Retinal pigment epithelial cell (primary cell): ENCODE measurements around the gene GSKIP.
"Not testable (repeated sequence)": the region's sequence is repeated elsewhere in the genome, so short reads cannot be mapped to it uniquely, and the experiment has no call there.

Experiments
- DNase-seq: peaks from one replicate; pipeline ENCODE4 v3.0.0-alpha.2; 2010; ENCODE audit warnings: low read depth
- H3K4me3 ChIP-seq: 2 replicates; pipeline ENCODE4 v1.5.1; 2011; ENCODE audit warnings: mild to moderate bottlenecking, low read length, control low read depth, moderate library complexity
- TF ChIP-seq, protein P1 (sequence below): conservative IDR thresholded peaks from 2 replicates; pipeline ENCODE4 v1.5.1; 2011; ENCODE audit warnings: low read depth, low read length, control low read depth, inconsistent platforms

Gene GSKIP

DNA sequence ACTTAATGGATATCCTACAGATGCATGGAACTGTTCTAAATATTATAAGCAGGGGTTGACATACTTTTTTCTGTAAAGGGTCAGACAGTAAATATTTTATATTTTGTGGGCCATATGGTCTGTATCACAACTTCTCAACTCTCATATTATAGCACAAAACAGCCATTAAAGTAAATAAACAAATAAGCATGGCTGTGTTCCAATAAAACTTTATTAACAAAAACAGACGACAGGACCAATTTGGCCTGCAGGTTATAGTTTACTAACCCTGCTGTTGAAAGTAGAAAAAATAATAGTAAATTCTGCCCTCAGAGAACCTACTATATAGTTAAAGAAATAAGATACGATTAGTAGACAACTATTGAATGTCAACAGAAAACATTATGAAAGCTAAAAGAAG, 17.7 kb upstream of the GSKIP start:
- no peak overlapping the region for H3K4me3 ChIP-seq
- DNase-seq = no peak
- TF ChIP-seq, protein P1, sequence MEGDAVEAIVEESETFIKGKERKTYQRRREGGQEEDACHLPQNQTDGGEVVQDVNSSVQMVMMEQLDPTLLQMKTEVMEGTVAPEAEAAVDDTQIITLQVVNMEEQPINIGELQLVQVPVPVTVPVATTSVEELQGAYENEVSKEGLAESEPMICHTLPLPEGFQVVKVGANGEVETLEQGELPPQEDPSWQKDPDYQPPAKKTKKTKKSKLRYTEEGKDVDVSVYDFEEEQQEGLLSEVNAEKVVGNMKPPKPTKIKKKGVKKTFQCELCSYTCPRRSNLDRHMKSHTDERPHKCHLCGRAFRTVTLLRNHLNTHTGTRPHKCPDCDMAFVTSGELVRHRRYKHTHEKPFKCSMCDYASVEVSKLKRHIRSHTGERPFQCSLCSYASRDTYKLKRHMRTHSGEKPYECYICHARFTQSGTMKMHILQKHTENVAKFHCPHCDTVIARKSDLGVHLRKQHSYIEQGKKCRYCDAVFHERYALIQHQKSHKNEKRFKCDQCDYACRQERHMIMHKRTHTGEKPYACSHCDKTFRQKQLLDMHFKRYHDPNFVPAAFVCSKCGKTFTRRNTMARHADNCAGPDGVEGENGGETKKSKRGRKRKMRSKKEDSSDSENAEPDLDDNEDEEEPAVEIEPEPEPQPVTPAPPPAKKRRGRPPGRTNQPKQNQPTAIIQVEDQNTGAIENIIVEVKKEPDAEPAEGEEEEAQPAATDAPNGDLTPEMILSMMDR = no peak

DNA sequence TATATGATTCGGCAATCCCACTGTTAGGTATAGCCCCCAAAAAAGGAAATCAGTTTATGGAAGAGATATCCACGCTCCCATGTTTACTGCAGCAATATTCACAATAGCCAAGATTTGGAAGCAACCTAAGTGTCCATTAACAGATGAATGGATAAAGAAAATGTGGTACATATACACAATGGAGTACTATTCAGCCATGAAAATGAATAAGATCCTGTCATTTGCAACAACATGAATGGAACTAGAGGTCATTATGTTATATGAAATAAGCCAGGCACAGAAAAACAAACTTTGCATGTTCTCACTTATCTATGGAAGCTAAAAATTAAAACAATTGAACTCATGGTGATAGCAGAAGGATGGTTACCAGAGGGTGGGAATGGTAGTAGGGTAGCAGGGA, 15.4 kb upstream of the GSKIP start:
- H3K4me3 ChIP-seq, DNase-seq: not testable (repeated sequence)

DNA sequence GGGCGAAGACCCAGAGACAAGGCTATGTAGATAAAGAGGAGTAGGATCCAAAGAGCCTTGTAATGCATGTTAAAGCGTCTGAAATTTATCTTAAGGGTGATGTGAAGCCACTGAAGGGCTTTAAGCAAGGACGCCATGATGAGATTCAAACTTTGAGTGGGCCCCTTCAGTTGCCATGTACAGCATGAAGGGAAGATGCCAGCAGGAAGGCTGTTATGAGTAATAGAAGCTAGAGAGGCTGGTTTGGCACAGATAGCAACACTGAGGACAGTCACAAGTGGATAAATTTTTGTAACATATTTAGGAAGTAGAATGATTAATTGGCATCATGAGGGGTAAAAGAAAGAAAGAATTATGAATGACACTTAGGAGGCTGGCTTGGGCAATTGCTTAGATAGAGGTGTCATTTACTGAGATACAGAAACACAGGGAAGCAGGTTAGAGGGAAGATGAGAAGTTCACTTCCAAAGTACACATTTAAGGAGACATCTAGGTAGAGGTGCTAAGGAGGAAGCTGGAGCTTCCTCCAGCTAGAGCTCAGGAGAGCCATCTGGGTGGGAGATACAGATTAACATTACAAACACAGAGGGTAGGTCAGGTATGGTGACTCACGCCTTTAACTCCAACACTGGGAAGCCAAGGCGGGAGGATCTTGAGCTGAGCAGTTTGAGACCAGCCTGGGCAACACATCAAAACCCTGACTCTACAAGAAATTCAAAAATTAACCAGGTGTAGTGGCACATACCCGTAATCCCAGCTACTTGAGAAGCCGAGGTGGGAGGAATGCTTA, 13.8 kb upstream of the GSKIP start:
- H3K4me3 ChIP-seq = no peak overlapping the region
- TF ChIP-seq, protein P1 = no peak
- DNase-seq = no peak

DNA sequence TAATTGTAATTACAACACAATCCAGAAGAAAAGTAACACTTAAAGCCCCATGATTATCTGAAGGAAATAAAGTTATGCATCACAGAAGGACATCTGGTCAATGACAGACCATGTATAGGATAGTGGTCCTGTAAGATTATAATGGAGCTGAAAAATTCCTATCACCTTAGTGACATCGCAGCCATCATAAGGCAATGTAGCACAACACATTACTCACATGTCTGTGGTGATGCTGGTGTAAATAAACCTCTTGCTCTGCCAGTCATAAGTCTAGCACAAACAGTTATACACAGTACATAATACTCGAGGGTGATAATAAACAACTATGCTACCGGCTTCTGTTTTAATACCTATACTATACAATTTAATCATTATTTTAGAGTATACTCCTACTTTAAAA, 11.3 kb upstream of the GSKIP start:
- TF ChIP-seq, protein P1 = no peak
- no peak for DNase-seq

DNA sequence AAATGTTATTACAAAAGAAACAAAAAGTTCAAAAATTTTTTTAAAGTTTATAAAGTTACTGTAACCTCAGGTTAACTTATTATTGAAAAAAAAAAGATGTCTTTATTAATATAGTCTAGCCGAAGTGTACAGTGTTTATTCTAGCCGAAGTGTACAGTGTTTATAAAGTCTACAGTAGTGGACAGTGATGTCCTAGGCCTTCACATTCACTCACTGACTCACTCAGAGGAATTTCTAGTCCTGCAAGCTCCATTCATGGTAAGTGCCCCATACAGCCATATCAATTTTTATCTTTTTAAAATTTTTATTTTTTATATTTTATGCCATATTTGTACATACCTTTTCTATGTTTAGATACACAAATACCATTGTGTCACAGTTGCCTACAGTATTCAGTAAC, 10.6 kb upstream of the GSKIP start:
- H3K4me3 ChIP-seq = no peak overlapping the region
- DNase-seq = no peak
- TF ChIP-seq, protein P1 = no peak

More for the DNA sequence above, 11.3 kb upstream of the GSKIP start:
- H3K4me3 ChIP-seq = no peak overlapping the region

DNA sequence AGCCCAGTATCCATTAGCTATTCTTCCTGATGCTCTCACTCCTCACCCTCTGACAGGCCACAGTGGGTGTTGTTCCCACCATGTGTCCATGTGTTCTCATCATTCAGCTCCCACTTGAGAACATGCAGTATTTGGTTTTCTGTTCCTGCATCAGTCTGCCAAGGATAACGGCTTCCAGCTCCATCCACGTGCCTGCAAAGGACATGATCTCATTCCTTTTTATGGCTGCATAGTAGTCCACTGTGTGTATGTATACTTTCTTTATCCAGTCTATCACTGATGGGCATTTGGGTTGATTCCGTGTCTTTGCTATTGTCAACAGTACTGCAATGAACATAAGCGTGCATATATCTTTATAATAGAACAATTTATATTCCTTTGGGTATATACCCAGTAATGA, 9.1 kb upstream of the GSKIP start:
- no peak for DNase-seq
- TF ChIP-seq, protein P1 = no peak

DNA sequence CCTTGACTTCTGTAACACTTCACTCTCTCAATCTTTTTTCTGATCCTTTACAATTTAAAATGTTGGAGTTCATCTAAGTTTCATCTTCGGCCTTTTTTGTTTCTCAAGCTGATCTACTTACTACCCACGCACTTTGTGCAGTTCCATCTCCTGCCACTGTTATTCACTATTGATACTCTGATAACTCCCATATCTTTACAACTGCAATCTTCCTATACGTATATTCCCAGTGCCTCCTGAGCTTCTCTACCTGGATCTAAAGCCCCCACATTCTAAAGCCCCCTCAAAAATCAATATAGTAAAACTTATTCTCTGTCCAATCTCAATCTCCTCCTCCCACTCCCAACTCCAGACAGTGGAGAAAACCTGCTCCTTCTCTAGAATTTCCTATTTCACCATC, 6.1 kb upstream of the GSKIP start:
- DNase-seq = no peak

More for the DNA sequence above, 9.1 kb upstream of the GSKIP start:
- no peak overlapping the region for H3K4me3 ChIP-seq

More for the DNA sequence above, 6.1 kb upstream of the GSKIP start:
- H3K4me3 ChIP-seq = no peak overlapping the region
- TF ChIP-seq, protein P1 = no peak
